Transverse colon (tissue), 4 donors: Measurements from ENCODE around the gene MOV10L1.
"Not testable (repeated sequence)": the region's sequence is repeated elsewhere in the genome, so short reads cannot be mapped to it uniquely, and the experiment has no call there.

Experiments used
- EP300 ChIP-seq: sonication (generic); formaldehyde crosslinking; IDR thresholded peaks from one replicate; pipeline ENCODE4 v1.6.1; 2017; ENCODE audit warnings: antibody characterized with exemption, low read depth
- POLR2A ChIP-seq: fragments of 450-650 bp; IDR thresholded peaks from one replicate; pipeline ENCODE4 v1.6.1; 2016; ENCODE audit warnings: antibody characterized with exemption, mild to moderate bottlenecking, moderate library complexity
- POLR2AphosphoS5 ChIP-seq, 3 donors: sonication (generic); formaldehyde crosslinking; IDR thresholded peaks; one replicate each; pipeline ENCODE4 v1.6.1; 2016; ENCODE audit warnings: antibody characterized with exemption in 3 of 3
- TF ChIP-seq, protein P1 (sequence below), 5 experiments: fragments of 200-600 bp in 3 of 5; fragments of 450-650 bp in 2 of 5; sonication (generic) in 3 of 5; IDR thresholded peaks; 1 replicate in 2 of 5; 2 replicates in 3 of 5; pipeline ENCODE4 v1.5.1; 2016 to 2017; ENCODE audit warnings: antibody characterized with exemption in 5 of 5, inconsistent platforms in 3 of 5, mild to moderate bottlenecking in 2 of 5, moderate library complexity in 1 of 5

GRCh38 chr22:50137277-50137676 is 47.5 kb downstream of the MOV10L1 start:
- TF ChIP-seq, protein P1, sequence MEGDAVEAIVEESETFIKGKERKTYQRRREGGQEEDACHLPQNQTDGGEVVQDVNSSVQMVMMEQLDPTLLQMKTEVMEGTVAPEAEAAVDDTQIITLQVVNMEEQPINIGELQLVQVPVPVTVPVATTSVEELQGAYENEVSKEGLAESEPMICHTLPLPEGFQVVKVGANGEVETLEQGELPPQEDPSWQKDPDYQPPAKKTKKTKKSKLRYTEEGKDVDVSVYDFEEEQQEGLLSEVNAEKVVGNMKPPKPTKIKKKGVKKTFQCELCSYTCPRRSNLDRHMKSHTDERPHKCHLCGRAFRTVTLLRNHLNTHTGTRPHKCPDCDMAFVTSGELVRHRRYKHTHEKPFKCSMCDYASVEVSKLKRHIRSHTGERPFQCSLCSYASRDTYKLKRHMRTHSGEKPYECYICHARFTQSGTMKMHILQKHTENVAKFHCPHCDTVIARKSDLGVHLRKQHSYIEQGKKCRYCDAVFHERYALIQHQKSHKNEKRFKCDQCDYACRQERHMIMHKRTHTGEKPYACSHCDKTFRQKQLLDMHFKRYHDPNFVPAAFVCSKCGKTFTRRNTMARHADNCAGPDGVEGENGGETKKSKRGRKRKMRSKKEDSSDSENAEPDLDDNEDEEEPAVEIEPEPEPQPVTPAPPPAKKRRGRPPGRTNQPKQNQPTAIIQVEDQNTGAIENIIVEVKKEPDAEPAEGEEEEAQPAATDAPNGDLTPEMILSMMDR (IDR thresholded peaks at IDR 0.05) = not testable (repeated sequence)
- not testable (repeated sequence) for TF ChIP-seq POLR2A; EP300; POLR2AphosphoS5 (IDR thresholded peaks at IDR 0.05)
